ENCODE results near the gene LRG1. TPM values are rescaled to one million over a fixed set of nuclear protein-coding genes. Genes with fewer than 3 reads are reported as not detected.

Gene LRG1
- total and polyA plus RNA-seq, 9 of the 15 experiments (the other 6 are each of a cell fraction or from before 2014, with no cell fraction given): 1.5 to 11.9 (median 8.7) TPM

- POLR2A ChIA-PET: no interaction called here
- no peak for TF ChIP-seq CBX8 (IDR thresholded peaks at IDR 0.05; ENCODE audit: borderline replicate concordance, extremely low read depth, low read depth, low read length, poor library complexity, severe bottlenecking)
- TF ChIP-seq ZNF518B (CRISPR knock-in tag; IDR thresholded peaks at IDR 0.05): no peak
- TF ChIP-seq CCAR2 (IDR thresholded peaks at IDR 0.05; ENCODE audit: low read depth, low read length): no peak
- no peak for TF ChIP-seq SMC3 (conservative IDR thresholded peaks at IDR 0.05; ENCODE audit: insufficient read depth, low read depth, low read length)
- TF ChIP-seq KLF10 (CRISPR knock-in tag; IDR thresholded peaks at IDR 0.05): no peak
- TF ChIP-seq HNRNPL (IDR thresholded peaks at IDR 0.05; ENCODE audit: low read depth, low read length): no peak
- TF ChIP-seq ZNF121 (CRISPR knock-in tag; conservative IDR thresholded peaks at IDR 0.05): no peak
- no peak for TF ChIP-seq HDAC3 (IDR thresholded peaks at IDR 0.05; ENCODE audit: borderline replicate concordance, partially characterized antibody)
- TF ChIP-seq MXD1 (CRISPR knock-in tag; IDR thresholded peaks at IDR 0.05; ENCODE audit: borderline replicate concordance, poor library complexity, severe bottlenecking): no peak
- no peak for TF ChIP-seq ZBTB2 (IDR thresholded peaks at IDR 0.05)
- no peak for TF ChIP-seq KDM2B (CRISPR knock-in tag; IDR thresholded peaks at IDR 0.05)
- no peak for TF ChIP-seq CREBBP (IDR thresholded peaks at IDR 0.05; ENCODE audit: low read depth, low read length)
- TF ChIP-seq PCBP2 (IDR thresholded peaks at IDR 0.05; ENCODE audit: low read depth, low read length, poor library complexity, severe bottlenecking): no peak
- no peak overlapping the region for H3K4me2 ChIP-seq (ENCODE audit: insufficient read depth, low read length)
- no peak overlapping the region for H3K4me3 ChIP-seq
- no peaks in the 10 kb centered on the region for H3K9me3 ChIP-seq (replicated peaks; ENCODE audit: control insufficient read depth, insufficient read depth, low read depth, low read length)
- DNase-seq (ENCODE audit: extremely low read depth in 1 of 4, low spot score in 3 of 4) (no peak), ATAC-seq (no peak; the same call in 2 of the 3 replicates), FAIRE-seq (no peak)
- H3K79me2 ChIP-seq (ENCODE audit: control insufficient read depth, insufficient read depth, low read length): no peaks in the 10 kb centered on the region
- CTCF ChIA-PET (ENCODE audit: low intra/inter-chr PET ratio): no interaction called here
- peaks cover 23 to 45% of the 10 kb centered on the region in 2 experiments; a peak in 4 of 5 replicates for H3K27me3 ChIP-seq (ENCODE audit: control insufficient read depth in 2 of 2, insufficient read depth in 2 of 2, low read length in 2 of 2)
- peak overlapping the region in 1 of 2 experiments; percentile 13; a peak in 1 of 4 replicates for H3K9ac ChIP-seq (ENCODE audit: insufficient read depth in 1 of 2, low read depth in 2 of 2, low read length in 2 of 2)
- no peak overlapping the region for H3K27ac ChIP-seq (ENCODE audit: extremely low read depth, low read depth, low read length)
- in situ Hi-C loops (cut with MboI): no loop called here
- H2AFZ ChIP-seq (ENCODE audit: low read depth, low read length): no peak overlapping the region
- no TSS peak for BruUV-seq (replicated peaks)
- peaks cover 2% of the 10 kb centered on the region for H3K9me1 ChIP-seq (ENCODE audit: control insufficient read depth, insufficient read depth, low read length)
- 18% methylated on average over 24 of the region's 27 CpGs for WGBS (ENCODE audit: insufficient coverage, low coverage, missing lambda C conversion rate)
- H4K20me1 ChIP-seq (replicated peaks; ENCODE audit: control insufficient read depth, insufficient read depth, low read length): peaks cover 3% of the 10 kb centered on the region; the same call in 1 of the 2 replicates
- no peaks in the 10 kb centered on the region for H3K36me3 ChIP-seq (ENCODE audit: control insufficient read depth, insufficient read depth, low read length)
- H3K4me1 ChIP-seq (replicated peaks in 1 of 2; ENCODE audit: control insufficient read depth in 2 of 2, insufficient read depth in 2 of 2, low read length in 2 of 2): peaks cover 0 to 34% of the 10 kb centered on the region in 2 experiments; a peak in 2 of 5 replicates
- intact Hi-C loops (cut with micrococcal nuclease): no loop called here
Observed at GRCh38 chr19:4511300-4512054, 28.4 kb downstream of the LRG1 start.
